HepG2 (cell line): ENCODE results near the gene CHEK1. TPM values are rescaled to one million over a fixed set of nuclear protein-coding genes. Genes with fewer than 3 reads are reported as not detected.

Experiments used
- ETV5 ChIP-seq: IDR thresholded peaks from 2 replicates; pipeline ENCODE4 v1.6.1; 2018; ENCODE audit warnings: missing biosample characterization, missing genetic modification reagents, inconsistent platforms, borderline replicate concordance
- FOXA3 ChIP-seq: IDR thresholded peaks from 2 replicates; pipeline ENCODE4 v1.6.1; 2016; ENCODE audit warnings: missing genetic modification reagents, missing compliant biosample characterization
- GMEB1 ChIP-seq: sonication (generic); formaldehyde crosslinking; IDR thresholded peaks from 2 replicates; pipeline ENCODE4 v1.5.1; 2020; ENCODE audit warnings: missing genetic modification reagents, mild to moderate bottlenecking, borderline replicate concordance
- IKZF4 ChIP-seq: sonication (generic); formaldehyde crosslinking; IDR thresholded peaks from 2 replicates; pipeline ENCODE4 v1.5.1; 2020; ENCODE audit warnings: borderline replicate concordance, mild to moderate bottlenecking, low read depth, missing genetic modification reagents; ENCODE audit errors: not compliant biosample characterization
- ISX ChIP-seq: sonication (generic); formaldehyde crosslinking; conservative IDR thresholded peaks from 2 replicates; pipeline ENCODE4 v1.5.0; 2020; ENCODE audit warnings: missing genetic modification reagents
- MAFG ChIP-seq: sonication (generic); formaldehyde crosslinking; IDR thresholded peaks from 2 replicates; pipeline ENCODE4 v1.5.1; 2020; ENCODE audit warnings: mild to moderate bottlenecking, missing genetic modification reagents
- MXD1 ChIP-seq: sonication (generic); formaldehyde crosslinking; IDR thresholded peaks from 2 replicates; pipeline ENCODE4 v1.4.0; 2020; ENCODE audit warnings: mild to moderate bottlenecking, missing genetic modification reagents
- NFIC ChIP-seq: IDR thresholded peaks from 2 replicates; pipeline ENCODE4 v1.6.1; 2012; ENCODE audit warnings: mild to moderate bottlenecking, low read length, inconsistent platforms
- POGZ ChIP-seq: sonication (generic); formaldehyde crosslinking; IDR thresholded peaks from 2 replicates; pipeline ENCODE4 v1.4.0; 2020; ENCODE audit warnings: mild to moderate bottlenecking, missing genetic modification reagents
- POLR2AphosphoS5 ChIP-seq: IDR thresholded peaks from 2 replicates; pipeline ENCODE4 v1.6.1; 2012; ENCODE audit warnings: low read depth, low read length
- THAP11 ChIP-seq: IDR thresholded peaks from 2 replicates; pipeline ENCODE4 v1.6.1; 2016; ENCODE audit warnings: missing biosample characterization, missing genetic modification reagents
- ZBTB20 ChIP-seq: sonication (generic); formaldehyde crosslinking; IDR thresholded peaks from 2 replicates; pipeline ENCODE4 v1.8.1; 2023; ENCODE audit warnings: missing genetic modification reagents, low read depth, mild to moderate bottlenecking, borderline replicate concordance
- ZFAT ChIP-seq: sonication (generic); formaldehyde crosslinking; conservative IDR thresholded peaks from 2 replicates; pipeline ENCODE4 v1.8.1; 2023; ENCODE audit warnings: missing genetic modification reagents, inconsistent platforms
- ZNF124 ChIP-seq: sonication (generic); formaldehyde crosslinking; IDR thresholded peaks from 2 replicates; pipeline ENCODE4 v1.4.0; 2020; ENCODE audit warnings: missing genetic modification reagents
- ZNF563 ChIP-seq: sonication (generic); formaldehyde crosslinking; IDR thresholded peaks from 2 replicates; pipeline ENCODE4 v1.8.0; 2022; ENCODE audit warnings: mild to moderate bottlenecking, moderate library complexity, missing genetic modification reagents
- ZNF564 ChIP-seq: sonication (generic); formaldehyde crosslinking; IDR thresholded peaks from 2 replicates; pipeline ENCODE4 v1.8.1; 2023; ENCODE audit warnings: mild to moderate bottlenecking, missing genetic modification reagents
- ZNF652 ChIP-seq: IDR thresholded peaks from 2 replicates; pipeline ENCODE4 v1.6.1; 2016; ENCODE audit warnings: low read depth, borderline replicate concordance
- ZNF839 ChIP-seq: sonication (generic); formaldehyde crosslinking; IDR thresholded peaks from 2 replicates; pipeline ENCODE4 v1.4.0; 2020; ENCODE audit warnings: missing genetic modification reagents, mild to moderate bottlenecking, borderline replicate concordance
- polyA plus RNA-seq, 8 experiments: library from polyadenylated mRNA; depleted of rRNA in 3 of 8; stranded (reverse) in 7 of 8; unstranded in 1 of 8; fragments of >200 nt; fragmentation: Illumina TruSeq in 4 of 8; extraction: Trizol in 4 of 8; gene quantifications; 2 replicates each; pipeline versions ENCODE4 v1.2.1 to v1.2.3, GENCODE V29; 2011 to 2016; ENCODE audit warnings: low read depth in 4 of 8, missing spikeins in 1 of 8, mixed read lengths in 1 of 8; ENCODE audit not compliant: insufficient read depth in 1 of 8
- total RNA-seq, 5 experiments: library from RNA; depleted of rRNA; stranded (reverse); fragments of >200 nt; fragmentation: Illumina TruSeq; extraction: Trizol; gene quantifications; 2 replicates each; pipeline ENCODE4 v1.2.3, GENCODE V29; 2016; ENCODE audit warnings: low read depth in 1 of 5
- TF ChIP-seq, protein P1 (sequence below): sonication (generic); formaldehyde crosslinking; IDR thresholded peaks from 2 replicates; pipeline ENCODE4 v1.4.0; 2020; ENCODE audit warnings: missing genetic modification reagents, borderline replicate concordance
- TF ChIP-seq, protein P2 (sequence below): sonication (generic); formaldehyde crosslinking; IDR thresholded peaks from 2 replicates; pipeline ENCODE4 v1.4.0; 2020; ENCODE audit warnings: mild to moderate bottlenecking, missing genetic modification reagents

Gene CHEK1
- total and polyA plus RNA-seq, 2 of the 13 experiments (the other 11 are each of a cell fraction or from before 2014, with no cell fraction given): 17.8 to 83.2 TPM

DNA sequence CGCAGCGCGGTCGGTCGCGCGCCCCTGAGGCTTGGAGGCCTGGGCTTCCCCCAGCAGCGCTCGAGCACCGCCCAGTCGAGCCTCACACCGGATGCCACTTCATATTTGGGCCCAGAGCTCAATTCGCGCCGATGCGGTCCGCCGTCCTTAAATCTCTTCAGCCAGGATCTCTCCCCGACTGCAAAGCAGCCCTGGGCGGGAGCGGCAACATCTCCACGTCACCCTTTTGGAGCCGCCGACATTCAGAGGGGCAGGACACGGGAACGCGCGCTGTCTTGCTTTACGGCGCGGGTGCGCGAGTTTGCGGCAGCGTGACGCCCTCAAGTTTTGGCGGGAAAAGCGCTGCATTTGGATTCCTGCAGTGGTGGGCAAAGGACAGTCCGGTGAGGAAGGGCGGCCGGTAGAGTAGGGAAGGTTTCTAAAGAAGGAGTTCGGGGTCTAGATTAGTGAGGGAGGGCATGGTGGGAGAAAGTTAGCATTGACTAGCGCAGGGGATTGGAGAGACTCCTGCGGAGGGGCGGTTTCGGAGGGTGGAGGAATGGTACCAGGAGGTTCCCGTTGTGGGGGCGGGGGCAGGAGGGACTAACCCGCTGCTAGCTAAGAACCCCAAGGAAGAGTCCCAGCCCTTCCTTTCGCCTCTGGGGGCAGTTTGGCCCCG, 796 bp downstream of the CHEK1 start (continued):
- TF ChIP-seq ZNF563 (CRISPR knock-in tag) (peak; percentile 95), MXD1 (CRISPR knock-in tag) (peak; percentile 82; the same call in 1 of the 2 replicates), ZNF839 (CRISPR knock-in tag) (peak; percentile 43; the same call in 1 of the 2 replicates), IKZF4 (CRISPR knock-in tag) (peak; percentile 81), ZNF564 (CRISPR knock-in tag) (peak; percentile 33; the same call in 1 of the 2 replicates), THAP11 (CRISPR knock-in tag) (peak; percentile 89), ZBTB20 (CRISPR knock-in tag) (peak; percentile 56), ETV5 (CRISPR knock-in tag) (peak; percentile 65), MAFG (no peak; the same call in 1 of the 2 replicates), FOXA3 (peak; percentile 53; the same call in 1 of the 2 replicates), ZNF124 (CRISPR knock-in tag) (peak; percentile 70; the same call in 1 of the 2 replicates), POLR2AphosphoS5 (peak; percentile 86), POGZ (CRISPR knock-in tag) (peak; percentile 84), NFIC (peak; percentile 47; the same call in 1 of the 2 replicates), GMEB1 (peak; percentile 94), ISX (CRISPR knock-in tag) (peak; percentile 93), ZFAT (CRISPR knock-in tag) (peak; percentile 75; the same call in 1 of the 2 replicates), ZNF652 (CRISPR knock-in tag) (no peak)
- TF ChIP-seq, protein P1, sequence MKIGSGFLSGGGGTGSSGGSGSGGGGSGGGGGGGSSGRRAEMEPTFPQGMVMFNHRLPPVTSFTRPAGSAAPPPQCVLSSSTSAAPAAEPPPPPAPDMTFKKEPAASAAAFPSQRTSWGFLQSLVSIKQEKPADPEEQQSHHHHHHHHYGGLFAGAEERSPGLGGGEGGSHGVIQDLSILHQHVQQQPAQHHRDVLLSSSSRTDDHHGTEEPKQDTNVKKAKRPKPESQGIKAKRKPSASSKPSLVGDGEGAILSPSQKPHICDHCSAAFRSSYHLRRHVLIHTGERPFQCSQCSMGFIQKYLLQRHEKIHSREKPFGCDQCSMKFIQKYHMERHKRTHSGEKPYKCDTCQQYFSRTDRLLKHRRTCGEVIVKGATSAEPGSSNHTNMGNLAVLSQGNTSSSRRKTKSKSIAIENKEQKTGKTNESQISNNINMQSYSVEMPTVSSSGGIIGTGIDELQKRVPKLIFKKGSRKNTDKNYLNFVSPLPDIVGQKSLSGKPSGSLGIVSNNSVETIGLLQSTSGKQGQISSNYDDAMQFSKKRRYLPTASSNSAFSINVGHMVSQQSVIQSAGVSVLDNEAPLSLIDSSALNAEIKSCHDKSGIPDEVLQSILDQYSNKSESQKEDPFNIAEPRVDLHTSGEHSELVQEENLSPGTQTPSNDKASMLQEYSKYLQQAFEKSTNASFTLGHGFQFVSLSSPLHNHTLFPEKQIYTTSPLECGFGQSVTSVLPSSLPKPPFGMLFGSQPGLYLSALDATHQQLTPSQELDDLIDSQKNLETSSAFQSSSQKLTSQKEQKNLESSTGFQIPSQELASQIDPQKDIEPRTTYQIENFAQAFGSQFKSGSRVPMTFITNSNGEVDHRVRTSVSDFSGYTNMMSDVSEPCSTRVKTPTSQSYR (CRISPR knock-in tag): no peak; the same call in 1 of the 2 replicates
- TF ChIP-seq, protein P2, sequence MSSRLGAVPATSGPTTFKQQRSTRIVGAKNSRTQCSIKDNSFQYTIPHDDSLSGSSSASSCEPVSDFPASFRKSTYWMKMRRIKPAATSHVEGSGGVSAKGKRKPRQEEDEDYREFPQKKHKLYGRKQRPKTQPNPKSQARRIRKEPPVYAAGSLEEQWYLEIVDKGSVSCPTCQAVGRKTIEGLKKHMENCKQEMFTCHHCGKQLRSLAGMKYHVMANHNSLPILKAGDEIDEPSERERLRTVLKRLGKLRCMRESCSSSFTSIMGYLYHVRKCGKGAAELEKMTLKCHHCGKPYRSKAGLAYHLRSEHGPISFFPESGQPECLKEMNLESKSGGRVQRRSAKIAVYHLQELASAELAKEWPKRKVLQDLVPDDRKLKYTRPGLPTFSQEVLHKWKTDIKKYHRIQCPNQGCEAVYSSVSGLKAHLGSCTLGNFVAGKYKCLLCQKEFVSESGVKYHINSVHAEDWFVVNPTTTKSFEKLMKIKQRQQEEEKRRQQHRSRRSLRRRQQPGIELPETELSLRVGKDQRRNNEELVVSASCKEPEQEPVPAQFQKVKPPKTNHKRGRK (CRISPR knock-in tag): no peak
